ENCODE data around the gene MBD6.

DNA sequence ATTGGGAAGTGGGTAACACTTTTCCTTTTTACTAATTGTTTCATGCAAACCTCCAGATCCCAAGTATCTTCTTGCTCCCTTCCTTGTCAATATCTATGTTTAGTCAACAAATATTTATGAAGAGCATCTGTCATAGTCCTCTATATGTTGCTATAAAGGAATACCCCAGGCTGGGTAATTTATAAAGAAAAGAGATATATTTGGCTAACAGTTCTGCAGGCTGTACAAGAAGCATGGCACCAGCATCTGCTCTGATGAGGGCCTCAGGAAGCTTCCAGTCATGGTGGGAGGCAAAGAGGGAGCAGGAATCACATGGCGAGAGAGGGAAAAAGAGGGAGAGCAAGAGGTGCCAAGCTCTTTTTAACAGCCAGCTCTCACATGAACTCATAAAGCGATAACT lies 31.8 kb downstream of the MBD6 start:
- TF ChIP-seq CTCF (conservative IDR thresholded peaks at IDR 0.05; ENCODE audit: low read depth, low read length) (no peak), EZH2 (IDR thresholded peaks at IDR 0.05; ENCODE audit: borderline replicate concordance, low read depth, low read length, poor library complexity, severe bottlenecking) (no peak)

All from A673 (cell line).